NCI-H2081 (cell line): ENCODE measurements around the gene SUPT4H1.

Source experiments
- DNase-seq, 2 experiments: peaks; one replicate each; lab custom pipeline; 2025; lab: John Stamatoyannopoulos, UW

The SUPT4H1 gene

DNA sequence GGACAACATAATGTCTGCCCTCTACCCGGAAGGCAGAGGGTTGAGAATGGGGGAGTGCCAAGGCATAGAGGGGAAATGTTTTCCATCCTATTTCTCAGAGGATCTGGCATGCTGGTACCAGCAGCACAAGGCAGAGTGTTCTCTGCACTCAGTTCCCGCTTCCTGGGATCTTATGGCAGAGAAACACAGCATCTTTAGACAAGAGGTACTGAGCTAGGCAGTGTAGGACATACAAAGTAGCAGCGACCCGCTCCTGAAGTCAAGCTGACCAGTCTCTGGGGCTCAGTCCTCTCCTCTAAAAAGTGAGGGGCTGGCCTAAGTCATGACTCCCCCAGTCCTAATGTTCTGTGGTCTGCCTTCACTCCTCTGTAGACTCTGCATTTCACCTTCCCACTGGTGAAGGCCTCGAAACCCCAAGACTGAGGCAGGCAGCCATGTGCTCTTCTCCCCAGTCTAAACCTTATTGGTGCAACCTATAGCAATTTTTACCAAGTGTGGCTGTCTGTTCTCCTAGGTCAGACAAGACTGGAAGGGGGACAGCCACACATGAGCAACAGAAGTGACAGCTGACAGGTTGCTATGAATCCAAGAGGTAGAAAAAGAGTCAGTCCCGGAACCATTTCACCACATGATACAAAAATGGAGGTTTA lies 12.1 kb downstream of the SUPT4H1 start:
- DNase-seq: no peak

DNA sequence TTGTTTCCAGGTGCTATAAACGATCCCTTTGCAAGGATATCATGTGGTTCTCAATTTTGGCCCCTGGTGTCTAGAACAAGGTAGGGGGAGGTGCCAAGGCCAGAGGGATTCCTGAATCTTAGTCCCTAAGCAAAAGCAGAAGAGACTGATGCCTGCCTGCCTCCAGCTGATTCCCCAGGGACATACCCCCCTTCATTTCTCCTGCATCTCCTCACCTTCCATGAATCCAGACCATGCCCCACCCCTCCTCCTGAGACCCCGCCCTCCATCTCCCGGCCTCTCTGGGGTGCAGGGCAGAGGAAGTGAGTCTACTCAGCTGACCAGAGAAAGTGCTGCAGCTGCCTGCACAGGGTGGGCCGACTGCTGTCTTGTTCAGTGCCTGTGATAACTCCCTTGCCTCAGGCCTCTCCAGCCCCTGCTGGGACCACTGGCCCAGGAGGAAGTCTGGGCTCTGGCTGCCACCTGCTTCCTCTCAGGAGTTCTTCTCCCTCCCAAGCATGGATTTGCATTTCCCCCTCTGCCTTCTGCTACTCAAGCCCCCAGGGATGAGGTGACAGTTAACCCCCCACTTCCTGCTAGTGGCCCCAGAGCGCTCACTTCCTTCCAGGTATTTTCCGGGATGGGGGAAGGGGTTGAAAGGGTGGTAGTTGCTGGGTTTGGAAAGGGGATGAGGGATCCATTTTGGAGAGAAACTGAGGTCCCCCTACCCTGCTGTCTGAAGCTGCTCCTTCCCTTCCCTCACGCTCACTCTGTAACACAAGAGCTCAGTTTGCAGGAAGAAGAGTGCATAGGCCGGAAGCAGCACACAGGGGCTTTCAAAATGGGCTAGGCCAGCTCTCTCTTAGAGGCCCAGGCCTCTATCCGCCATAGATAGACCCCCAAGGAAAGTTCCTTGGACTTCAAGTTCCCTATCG lies 12.9 kb downstream of the SUPT4H1 start:
- no peak for DNase-seq

DNA sequence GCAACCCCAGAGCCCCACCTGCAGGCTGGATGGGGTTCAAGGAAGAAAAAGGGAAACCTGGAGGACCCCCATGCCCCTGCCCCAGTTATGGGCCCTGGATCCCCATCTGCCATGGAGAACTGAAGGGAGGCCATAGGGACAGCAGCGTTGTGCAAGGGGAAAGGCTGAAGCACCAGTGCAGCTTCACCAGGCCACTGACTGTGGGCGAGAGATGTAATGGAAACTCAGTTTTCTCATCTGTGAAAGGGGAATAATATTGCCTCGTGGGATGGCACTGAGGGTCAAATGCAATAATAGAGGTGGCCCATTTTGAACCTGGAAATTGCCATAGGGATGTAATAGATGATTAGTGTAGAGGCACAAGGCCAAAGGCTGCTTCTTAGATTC lies 13.6 kb downstream of the SUPT4H1 start:
- DNase-seq: no peak

DNA sequence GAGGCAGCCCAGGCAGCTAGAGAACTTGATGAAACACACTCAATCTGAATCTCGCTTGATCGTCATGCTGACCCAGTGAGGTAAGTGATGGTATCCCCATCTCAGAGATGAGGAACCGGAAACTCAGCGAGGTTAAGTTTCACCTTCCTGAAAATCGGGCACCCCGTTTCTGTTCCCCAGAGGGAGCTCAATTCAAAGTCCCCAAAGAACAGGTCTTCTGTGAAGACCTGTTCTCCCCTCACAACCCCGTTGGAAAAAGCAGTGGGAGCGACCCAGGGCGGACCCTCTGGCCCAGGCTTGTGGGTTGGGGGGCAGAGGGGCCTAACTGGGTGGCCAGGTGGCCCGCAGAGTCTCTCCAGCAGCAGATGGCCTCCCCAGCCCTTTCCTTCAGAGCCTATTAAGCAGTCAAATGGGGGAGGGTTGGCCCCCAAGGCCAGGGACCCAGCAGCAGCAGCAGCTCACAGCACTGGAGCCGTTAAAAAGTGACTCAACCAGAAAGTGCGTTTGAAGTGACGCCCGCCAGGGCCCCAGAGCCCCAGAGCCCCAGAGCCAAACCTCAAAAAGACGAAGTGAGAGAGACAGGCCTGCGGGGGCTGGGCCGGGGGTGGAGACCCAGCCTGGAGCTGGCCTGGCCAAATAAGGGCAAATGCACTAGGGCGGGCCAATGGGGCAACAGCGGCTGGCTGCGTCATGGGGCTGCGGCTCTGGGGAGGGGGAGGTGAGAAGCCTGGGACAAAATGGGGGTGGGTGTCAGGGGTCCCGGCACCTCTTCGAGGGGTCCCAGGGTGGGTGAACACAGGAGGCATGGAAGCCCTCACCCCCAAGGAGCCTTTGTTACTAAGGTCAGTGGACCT lies 14.2 kb downstream of the SUPT4H1 start:
- DNase-seq: no peak

DNA sequence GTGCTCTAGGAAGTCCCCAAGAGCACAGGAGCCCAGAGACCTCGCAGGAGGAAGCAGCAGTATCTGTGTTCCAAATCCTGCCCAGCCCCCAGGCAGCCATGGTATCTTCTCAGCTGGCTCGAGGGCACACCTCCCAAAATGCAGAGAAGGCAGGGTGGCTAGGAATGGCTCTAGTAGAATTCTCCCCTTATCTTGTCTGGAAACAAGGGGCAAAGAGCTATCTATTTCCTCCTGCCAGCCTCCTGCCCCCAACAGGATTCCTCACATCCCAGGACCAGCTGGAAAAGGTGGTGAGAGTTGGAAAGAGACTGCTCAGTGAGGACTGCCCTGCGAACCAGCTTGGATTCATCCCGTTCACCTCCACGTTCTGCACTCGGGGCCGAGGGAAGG lies 14.8 kb downstream of the SUPT4H1 start:
- DNase-seq: no peak

DNA sequence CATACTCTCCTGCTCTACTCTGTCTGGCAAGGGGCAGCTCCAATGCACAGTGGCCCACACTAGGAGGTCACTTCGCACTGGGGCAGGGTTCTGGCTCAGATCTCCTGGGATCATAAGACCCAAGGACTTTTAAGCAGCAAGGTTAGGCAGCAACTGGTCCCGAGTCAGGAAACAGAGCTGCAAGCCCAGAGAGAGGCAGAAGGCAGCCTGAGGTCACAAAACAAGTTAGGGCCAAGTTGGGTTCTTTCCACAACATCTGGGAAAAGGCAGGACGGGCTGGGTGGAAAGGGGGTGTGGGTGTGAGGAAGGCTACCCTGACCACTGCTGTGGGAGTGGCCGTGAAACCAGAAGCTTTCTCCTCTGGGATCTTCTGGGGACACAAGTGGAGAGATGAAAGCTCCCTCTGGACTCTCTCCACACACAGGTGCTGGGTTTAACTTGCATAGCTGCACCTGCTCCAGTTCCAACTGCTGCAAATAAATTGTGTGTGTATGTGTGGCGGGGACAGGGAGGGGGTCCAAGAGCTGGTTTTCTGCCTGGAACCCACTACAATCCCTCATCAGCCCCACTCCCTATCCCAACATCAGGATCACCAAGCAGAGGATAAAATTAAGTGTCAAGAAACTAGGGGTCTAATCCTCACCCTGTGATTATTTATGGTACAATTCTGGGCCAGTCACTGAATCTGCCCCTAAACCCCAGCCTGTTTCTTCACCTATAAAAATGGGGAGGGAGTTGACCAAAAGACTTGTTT lies 15.4 kb downstream of the SUPT4H1 start:
- DNase-seq: no peak

DNA sequence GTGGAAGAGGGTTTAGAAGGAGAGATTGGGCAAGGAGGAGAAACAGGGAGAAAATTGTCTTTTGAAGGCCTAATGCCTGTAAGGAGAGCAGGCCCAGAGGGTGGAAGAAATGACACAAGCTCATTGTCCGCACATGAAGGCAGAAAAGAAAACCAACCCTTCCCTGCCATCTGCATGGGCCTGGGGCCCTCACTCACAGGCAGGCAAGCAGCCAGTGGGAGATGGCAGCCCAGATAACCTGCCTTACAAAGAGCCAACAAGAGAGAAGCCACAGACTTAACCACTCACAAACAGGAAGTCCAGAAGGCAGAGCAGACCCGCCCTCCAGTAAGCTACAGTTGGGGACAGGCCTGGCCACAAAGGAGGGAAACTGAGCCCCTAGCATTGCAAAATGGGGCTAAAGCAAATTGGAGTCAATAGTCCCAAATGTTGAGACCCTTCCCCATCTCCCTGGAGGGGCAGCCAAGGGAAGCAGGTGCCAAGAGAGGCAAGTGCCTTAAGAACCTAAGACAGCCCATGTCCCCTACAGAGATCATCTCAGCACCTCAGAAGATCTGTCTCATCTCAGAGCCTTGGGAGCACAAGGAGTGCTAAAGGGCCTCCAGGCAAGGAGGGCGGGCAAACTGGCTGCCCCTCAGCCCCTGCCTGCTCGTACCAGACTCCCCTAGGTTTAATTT lies 16.1 kb downstream of the SUPT4H1 start:
- DNase-seq: no peak

DNA sequence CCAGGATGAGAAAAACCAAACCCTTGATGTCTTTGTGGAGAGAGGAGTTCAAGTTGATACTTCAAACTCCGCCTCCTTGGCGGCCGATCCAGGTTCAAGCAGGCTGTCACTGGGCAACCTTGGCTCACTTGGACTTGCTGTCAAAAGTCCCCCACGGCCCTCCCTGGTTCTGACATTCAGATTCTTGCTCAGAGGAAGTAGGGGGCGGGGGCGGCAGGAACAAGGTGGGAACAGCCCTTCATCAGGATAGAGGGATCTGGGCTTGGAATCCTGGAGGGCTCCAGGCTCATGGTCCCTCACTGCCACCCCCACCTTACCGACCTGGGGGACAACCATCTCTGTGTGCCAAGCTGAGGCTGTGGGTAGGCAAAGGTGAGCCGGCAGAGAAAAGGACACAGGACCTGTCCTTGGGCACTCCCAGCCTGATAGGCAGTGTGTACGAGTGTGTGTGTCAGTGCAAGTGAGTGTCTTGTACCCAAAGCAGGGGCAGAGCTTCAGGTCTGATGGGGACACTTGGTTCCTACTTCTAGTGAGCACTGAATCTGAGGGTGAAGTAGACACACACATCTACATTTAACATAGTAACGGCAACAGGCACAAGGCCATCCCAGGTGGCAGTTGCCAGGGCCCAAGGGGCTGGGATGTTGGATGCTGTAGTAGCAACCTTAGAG lies 16.8 kb downstream of the SUPT4H1 start:
- DNase-seq: no peak

DNA sequence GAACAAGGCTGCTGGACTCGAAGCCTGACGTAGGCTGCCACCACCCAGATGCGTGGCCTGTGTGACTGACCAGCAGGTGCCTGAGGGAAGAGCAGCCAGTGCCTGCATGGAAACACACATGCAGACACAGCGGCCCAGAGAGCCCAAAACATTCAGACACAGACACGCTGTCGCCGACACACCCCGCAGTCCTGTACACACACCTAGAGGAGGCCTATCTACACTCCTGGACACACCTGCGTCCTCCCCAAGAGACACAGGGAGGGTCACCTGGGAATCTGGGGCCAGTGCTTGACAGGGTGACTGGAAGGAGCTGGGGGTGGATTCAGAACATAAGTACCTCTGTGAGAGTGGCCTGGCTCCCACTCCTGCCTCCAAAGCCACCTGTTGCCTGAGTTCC lies 17.3 kb downstream of the SUPT4H1 start:
- no peak for DNase-seq

DNA sequence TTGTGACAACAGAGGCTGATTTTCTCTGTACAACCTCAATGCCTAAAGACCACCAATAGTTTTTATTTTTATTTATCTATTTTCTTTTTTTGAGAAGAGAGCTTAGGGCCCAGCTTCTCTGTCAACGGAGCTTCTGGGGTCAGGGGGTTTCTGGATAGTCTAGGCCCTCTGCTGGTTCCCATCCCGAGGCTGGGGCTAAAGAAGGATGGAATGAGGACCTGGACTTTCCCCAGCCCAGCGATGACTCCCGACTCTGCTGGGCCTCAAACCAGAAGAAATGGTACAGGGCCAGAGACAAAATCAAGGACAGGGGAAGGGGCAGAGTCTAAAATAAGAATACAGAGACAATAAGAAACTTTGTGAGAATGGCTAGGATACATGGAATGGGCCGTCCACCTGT lies 17.7 kb downstream of the SUPT4H1 start:
- DNase-seq: no peak

DNA sequence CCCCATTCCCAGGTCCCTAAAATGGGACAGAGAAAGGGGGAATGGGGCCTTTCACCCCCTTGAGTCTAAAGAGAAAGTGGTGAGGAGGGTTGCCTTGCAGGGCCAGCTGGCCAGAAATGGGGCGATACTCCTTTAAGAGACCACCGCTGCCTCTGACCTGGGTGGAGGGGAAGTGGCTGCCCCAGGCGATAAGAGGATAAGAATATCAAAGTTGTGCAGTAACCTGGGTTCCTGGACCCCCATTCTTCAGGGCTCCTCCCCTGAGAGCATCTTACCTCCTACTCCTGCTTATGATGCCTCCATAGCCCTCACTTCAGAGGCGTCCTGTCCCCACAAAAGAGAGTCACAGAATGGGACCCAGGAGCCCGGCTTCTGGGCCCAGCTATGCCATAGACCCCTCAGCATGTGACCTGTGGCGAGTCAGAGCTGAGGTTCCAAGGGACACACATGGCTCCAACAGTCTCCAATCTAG lies 18.2 kb downstream of the SUPT4H1 start:
- no peak for DNase-seq

DNA sequence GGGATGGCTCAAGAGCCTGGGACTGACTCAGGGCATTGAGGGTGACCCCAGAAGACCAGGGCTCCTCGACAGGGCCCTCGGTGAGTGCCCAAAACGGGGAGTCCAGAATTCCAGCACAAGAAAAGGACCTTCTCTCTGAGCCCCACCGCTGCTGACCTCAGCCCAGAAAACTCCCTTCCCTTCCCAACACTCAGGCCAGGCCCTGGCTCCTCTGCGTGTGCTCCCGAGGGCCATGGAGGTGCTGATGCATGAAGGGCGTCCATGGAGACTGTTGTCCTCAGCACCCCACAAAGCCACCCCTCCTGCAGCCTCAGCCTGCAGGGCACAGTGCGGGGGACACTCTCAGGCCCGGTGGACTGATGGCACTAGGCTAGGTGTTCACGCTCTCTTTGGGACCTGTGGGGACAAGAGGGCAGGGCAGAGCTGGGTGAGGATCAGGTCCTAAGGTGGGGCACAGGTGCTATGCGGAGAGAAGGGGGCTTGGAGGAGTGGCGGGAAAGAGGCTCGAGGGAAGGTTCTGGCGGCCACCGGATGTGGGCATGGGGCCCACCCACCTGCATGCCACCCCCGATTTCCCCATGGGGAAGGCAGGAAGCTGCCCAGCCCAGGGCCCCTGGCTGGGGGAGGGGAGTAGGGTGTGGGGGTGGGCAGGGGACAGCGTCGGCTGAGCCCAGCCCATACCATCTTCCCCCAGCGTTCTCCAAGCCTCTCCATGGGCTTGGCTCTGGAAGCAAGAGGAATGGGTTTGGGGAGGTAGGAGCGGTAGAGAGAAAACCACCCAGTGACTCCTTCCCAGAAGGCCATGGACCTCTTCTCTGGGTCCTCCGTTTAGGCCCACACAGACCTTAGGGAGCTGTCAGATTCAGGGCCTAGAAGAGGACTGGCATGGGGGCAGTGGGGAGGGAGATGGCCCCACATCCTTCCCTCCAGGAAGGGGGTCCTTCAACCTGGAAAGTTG lies 18.9 kb downstream of the SUPT4H1 start:
- DNase-seq: no peak

DNA sequence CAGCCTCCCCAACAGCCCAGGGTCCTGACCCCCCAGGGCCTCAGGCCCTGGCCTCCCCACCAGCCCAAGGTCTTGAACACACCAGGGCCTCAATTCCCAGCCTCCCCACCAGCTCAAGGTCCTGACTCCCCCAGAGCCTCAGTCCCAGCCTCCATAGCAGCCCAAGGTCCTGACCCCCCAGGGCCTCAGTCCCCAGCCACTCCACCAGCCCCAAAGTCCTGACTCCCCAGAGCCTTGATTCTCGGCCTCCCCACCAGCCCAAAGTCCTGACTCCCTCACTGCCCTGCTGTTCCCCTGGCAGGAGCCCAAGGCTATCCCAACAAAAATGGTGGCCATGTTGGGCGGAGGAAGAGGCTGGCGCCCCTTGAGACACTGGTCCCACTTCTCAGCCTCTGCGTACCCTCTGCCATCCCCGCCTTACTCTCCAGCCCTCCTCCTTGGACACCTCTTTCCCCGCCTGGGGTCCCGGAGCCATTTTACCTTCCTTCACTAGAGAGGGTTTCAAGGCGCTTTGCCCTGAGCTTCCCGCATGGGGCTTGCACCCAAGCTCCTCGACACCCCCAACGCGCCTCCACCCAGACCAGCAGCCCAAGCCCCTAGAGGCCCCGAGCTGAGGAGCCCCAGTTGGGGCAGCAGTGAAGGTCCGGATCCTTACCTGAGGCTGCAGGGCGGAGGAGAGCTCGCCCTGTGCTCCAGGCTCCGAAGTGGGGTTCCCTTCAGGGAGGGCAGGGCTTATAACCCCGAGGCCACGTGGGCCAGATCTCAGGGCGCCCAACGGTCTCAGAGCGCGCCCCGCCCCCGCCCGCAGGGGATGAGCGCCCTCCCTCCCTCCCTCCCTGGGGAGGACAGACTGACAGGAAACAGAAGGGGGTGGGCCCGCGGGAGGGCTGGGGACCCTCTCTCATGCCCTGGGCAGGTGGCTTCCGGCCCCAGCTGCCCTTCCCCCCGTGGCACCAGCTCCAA lies 19.9 kb downstream of the SUPT4H1 start:
- DNase-seq: no peak

DNA sequence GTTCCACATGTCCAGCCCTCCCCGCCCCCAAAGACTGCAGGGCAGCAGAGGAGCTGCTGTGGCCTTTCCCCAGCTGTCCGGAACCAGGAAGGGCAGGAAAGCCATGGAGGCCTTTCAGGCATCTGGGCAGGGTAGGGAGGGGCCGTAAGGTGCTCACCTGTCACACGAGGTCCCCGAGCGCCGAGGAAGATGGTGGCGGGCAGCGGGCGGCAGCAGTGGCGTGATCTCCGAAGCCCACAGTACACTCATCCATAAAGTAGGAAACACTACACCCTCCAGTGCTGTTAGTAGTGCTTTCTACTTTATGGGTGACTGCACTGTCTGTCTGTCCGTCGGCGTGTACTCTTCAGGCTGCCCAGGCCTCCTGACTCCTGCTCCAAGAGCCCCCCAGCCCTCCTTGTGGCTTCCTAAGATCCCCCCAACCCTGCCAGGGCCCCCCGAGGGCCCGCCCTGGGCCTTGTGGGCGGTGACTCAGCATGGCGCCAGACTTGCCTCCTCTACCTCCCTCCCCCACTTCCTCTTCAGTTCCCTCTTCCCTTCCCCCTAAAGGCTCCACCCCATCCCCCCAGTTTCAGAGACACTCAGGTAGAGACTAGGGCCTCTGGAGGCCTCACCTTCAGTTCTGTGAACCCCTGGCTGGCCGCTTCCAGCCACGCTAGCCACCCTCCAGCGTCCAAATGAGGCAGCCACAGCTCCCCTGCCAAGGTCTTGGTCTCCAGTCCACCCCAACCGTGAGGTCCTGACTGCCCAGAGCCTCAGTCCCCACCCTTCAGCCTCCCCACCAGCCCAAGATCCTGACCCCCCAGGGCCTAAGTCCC lies 20.8 kb downstream of the SUPT4H1 start:
- no peak for DNase-seq

DNA sequence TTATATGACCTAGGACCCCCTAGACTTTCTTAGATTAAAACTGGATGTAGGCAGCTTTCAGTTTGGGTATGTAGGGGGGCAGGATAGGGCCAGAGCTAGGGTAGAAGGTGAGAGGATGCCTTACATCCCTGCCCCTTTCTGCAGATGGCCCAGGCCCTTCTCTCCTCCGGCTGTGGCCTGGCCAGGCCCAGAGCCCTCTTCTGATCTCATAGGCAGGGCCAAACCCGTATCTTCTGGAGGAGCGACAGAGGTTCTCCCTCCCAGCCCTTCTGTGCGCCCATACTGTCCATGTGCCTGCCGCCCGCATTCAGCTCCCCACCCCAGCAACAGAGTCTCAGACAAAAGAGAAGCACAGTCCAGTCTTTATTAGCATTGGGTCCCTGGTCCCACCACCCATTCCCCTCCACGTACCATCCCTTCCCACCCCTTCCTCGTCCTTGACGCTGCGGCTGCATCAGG lies 21.4 kb downstream of the SUPT4H1 start:
- DNase-seq: no peak

DNA sequence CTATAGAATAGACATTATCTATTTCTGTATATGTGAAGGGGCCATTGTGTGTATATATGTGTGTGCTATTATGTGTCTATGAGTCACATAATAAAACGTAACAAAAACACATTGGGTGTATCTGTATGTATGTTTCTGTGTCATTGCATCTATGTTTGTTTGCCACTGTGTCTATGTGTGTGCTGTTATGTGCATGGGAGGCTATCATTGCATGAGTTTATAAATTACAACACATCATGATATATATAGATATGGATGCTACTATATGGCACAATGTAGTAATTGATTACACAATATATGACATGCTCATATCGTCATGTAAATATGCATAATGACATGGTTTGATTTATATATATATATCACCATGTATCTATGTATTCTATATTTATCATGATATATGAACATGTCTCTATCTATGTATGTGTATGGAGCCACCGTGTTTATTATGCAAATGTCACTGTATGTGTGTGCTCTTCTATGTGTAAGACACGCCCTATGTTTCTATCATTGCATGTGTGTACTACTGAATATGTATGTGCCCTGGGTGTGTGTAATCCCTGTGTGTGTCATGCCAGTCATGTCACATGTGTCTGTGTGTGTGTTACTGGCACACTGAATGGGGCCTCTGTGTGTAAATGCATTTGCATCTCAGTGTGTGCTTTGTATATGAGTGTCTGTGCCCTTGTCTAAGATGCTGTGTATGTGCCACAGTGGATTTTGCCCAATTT lies 22.0 kb downstream of the SUPT4H1 start:
- no peak for DNase-seq
